HEK293 (cell line): ENCODE data around the gene LY86.
"Not testable (repeated sequence)": the region's sequence is repeated elsewhere in the genome, so short reads cannot be mapped to it uniquely, and the experiment has no call there.

Experiments used
- CTCF ChIA-PET: fragments of 350-600 bp; formaldehyde crosslinking; extraction: SDS; loops from one replicate; lab custom pipeline; 2021; ENCODE audit warnings: antibody characterized with exemption; lab: Yijun Ruan, JAX
- POLR2A ChIA-PET: fragments of 300-600 bp; formaldehyde crosslinking; extraction: SDS; loops from one replicate; lab custom pipeline; 2020; ENCODE audit warnings: antibody characterized with exemption, inconsistent platforms; lab: Yijun Ruan, JAX
- H3K27ac ChIP-seq: fragments of 200-500 bp; sonication (Bioruptor generic); 2 replicates; pipeline ENCODE4 v1.5.1; 2014; ENCODE audit warnings: low read depth, low read length, control low read depth, inconsistent platforms; ENCODE audit errors: extremely low read depth
- H3K36me3 ChIP-seq, 2 experiments: fragments of 200-500 bp in 1 of 2; sonication (Bioruptor generic) in 1 of 2; 1 replicate in 1 of 2; 2 replicates in 1 of 2; pipeline ENCODE4 v1.5.1; 2014 to 2017; ENCODE audit warnings: inconsistent platforms in 2 of 2, low read length in 2 of 2; ENCODE audit not compliant: control insufficient read depth in 2 of 2, insufficient read depth in 1 of 2
- H3K4me1 ChIP-seq: fragments of 200-500 bp; sonication (Bioruptor generic); 2 replicates; pipeline ENCODE4 v1.5.1; 2014; ENCODE audit warnings: mild to moderate bottlenecking, low read length, inconsistent platforms; ENCODE audit not compliant: control insufficient read depth, insufficient read depth
- H3K4me3 ChIP-seq: 2 replicates; pipeline ENCODE4 v1.5.1; 2011; ENCODE audit warnings: low read depth, mild to moderate bottlenecking, control low read depth, low read length, moderate library complexity
- H3K9me3 ChIP-seq: fragments of 200-500 bp; sonication (Bioruptor generic); 2 replicates; pipeline ENCODE4 v1.5.1; 2014; ENCODE audit warnings: low read depth, low read length, inconsistent platforms; ENCODE audit not compliant: control insufficient read depth, insufficient read depth
- GLIS1 ChIP-seq: fragments of 450-650 bp; formaldehyde crosslinking; IDR thresholded peaks from 2 replicates; pipeline ENCODE4 v1.5.1; 2016; ENCODE audit warnings: missing biosample characterization, missing genetic modification characterization
- HIC1 ChIP-seq: fragments of 450-650 bp; formaldehyde crosslinking; IDR thresholded peaks from 2 replicates; pipeline ENCODE4 v1.5.1; 2016; ENCODE audit warnings: missing biosample characterization, missing genetic modification characterization
- KLF10 ChIP-seq: fragments of 450-650 bp; IDR thresholded peaks from 2 replicates; pipeline ENCODE4 v1.5.1; 2018; ENCODE audit warnings: missing biosample characterization, mild to moderate bottlenecking, missing genetic modification characterization
- ZBTB17 ChIP-seq: fragments of 450-650 bp; formaldehyde crosslinking; IDR thresholded peaks from 2 replicates; pipeline ENCODE4 v1.5.1; 2016; ENCODE audit warnings: missing biosample characterization, missing genetic modification characterization
- ZBTB20 ChIP-seq: fragments of 450-650 bp; formaldehyde crosslinking; IDR thresholded peaks from 2 replicates; pipeline ENCODE4 v1.5.1; 2016; ENCODE audit warnings: missing biosample characterization, missing genetic modification characterization
- ZBTB44 ChIP-seq: fragments of 450-650 bp; IDR thresholded peaks from 2 replicates; pipeline ENCODE4 v1.5.1; 2018; ENCODE audit warnings: missing biosample characterization, mild to moderate bottlenecking, missing genetic modification characterization
- ZFP3 ChIP-seq: fragments of 450-650 bp; formaldehyde crosslinking; IDR thresholded peaks from 2 replicates; pipeline ENCODE4 v1.5.1; 2016; ENCODE audit warnings: low read depth, missing biosample characterization, missing genetic modification characterization
- ZNF121 ChIP-seq: fragments of 450-650 bp; formaldehyde crosslinking; IDR thresholded peaks from 2 replicates; pipeline ENCODE4 v1.5.1; 2016; ENCODE audit warnings: missing biosample characterization, missing genetic modification characterization
- ZNF132 ChIP-seq: fragments of 450-650 bp; formaldehyde crosslinking; IDR thresholded peaks from 2 replicates; pipeline ENCODE4 v1.5.1; 2017; ENCODE audit warnings: missing biosample characterization, missing genetic modification characterization, borderline replicate concordance
- ZNF248 ChIP-seq: fragments of 450-650 bp; formaldehyde crosslinking; IDR thresholded peaks from 2 replicates; pipeline ENCODE4 v1.5.1; 2017; ENCODE audit warnings: missing biosample characterization, missing genetic modification characterization
- ZNF341 ChIP-seq: fragments of 450-650 bp; formaldehyde crosslinking; IDR thresholded peaks from 2 replicates; pipeline ENCODE4; 2016; ENCODE audit warnings: low read depth, missing biosample characterization, missing genetic modification characterization
- ZNF366 ChIP-seq: fragments of 450-650 bp; formaldehyde crosslinking; conservative IDR thresholded peaks from 2 replicates; pipeline ENCODE4 v1.5.1; 2016; ENCODE audit warnings: missing biosample characterization, missing genetic modification characterization
- ZNF549 ChIP-seq: fragments of 450-650 bp; IDR thresholded peaks from 2 replicates; pipeline ENCODE4 v1.5.1; 2018; ENCODE audit warnings: missing biosample characterization, missing genetic modification characterization, mild to moderate bottlenecking, inconsistent platforms, moderate library complexity
- ZNF626 ChIP-seq: fragments of 450-650 bp; sonication (Bioruptor Pico); formaldehyde crosslinking; IDR thresholded peaks from 2 replicates; pipeline ENCODE4 v1.5.1; 2018; ENCODE audit warnings: missing biosample characterization, missing genetic modification characterization, inconsistent platforms
- ZNF654 ChIP-seq: fragments of 450-650 bp; formaldehyde crosslinking; IDR thresholded peaks from 2 replicates; pipeline ENCODE4 v1.5.1; 2016; ENCODE audit warnings: low read depth, missing biosample characterization, missing genetic modification characterization
- ZNF660 ChIP-seq: fragments of 450-650 bp; IDR thresholded peaks from 2 replicates; pipeline ENCODE4 v1.5.1; 2018; ENCODE audit warnings: missing biosample characterization, mild to moderate bottlenecking, missing genetic modification characterization
- ZXDB ChIP-seq: fragments of 450-650 bp; formaldehyde crosslinking; IDR thresholded peaks from 2 replicates; pipeline ENCODE4 v1.5.1; 2016; ENCODE audit warnings: missing biosample characterization, missing genetic modification characterization
- TF ChIP-seq, protein P1 (sequence below): fragments of 450-650 bp; formaldehyde crosslinking; IDR thresholded peaks from 2 replicates; pipeline ENCODE4 v1.5.1; 2016; ENCODE audit warnings: missing biosample characterization, missing genetic modification characterization
- TF ChIP-seq, protein P2 (sequence below): IDR thresholded peaks from 2 replicates; pipeline ENCODE4 v1.6.1; 2011; ENCODE audit warnings: mild to moderate bottlenecking, low read depth, low read length, borderline replicate concordance

LY86 gene

GRCh38 chr6:6665555-6666243 is 77.2 kb downstream of the LY86 start:
- Histone ChIP-seq H3K4me1 (no peaks in the 10 kb centered on the region), H3K27ac (no peak overlapping the region), H3K36me3 (no peaks in the 10 kb centered on the region), H3K4me3 (no peak overlapping the region), H3K9me3 (no peaks in the 10 kb centered on the region)
- ChIA-PET POLR2A (no interaction called here), CTCF (interaction anchor here (0.6 to 4.9 kb wide), 2 partner anchors 10 to 85 kb away, joined by 3 to 45 read pairs; no protein-coding TSS in a partner anchor)
- no peak for TF ChIP-seq ZNF132 (tag by site-specific recombination)
- TF ChIP-seq ZBTB44 (tag by site-specific recombination) = no peak

DNA sequence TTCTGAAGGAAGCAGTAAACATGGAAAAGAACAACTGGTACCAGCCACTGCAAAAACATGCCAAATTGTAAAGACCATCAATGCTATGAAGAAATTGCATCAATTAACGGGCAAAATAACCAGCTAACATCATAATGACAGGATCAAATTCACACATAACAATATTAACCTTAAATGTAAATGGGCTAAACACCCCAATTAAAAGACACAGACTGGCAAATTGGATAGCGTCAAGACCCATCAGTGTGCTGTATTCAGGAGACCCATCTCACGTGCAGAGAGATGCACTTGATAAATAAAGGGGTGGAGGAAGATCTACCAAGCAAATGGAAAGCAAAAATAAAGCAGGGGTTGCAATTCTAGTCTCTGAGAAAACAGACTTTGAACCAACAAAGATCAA is 81.6 kb downstream of the LY86 start:
- H3K4me3 ChIP-seq, H3K9me3 ChIP-seq, H3K27ac ChIP-seq, H3K36me3 ChIP-seq, H3K4me1 ChIP-seq, CTCF ChIA-PET, POLR2A ChIA-PET: not testable (repeated sequence)

- peaks cover 8% of the 10 kb centered on the region for H3K4me1 ChIP-seq
- TF ChIP-seq ZNF654 (peak; percentile 11; the same call in 1 of the 2 replicates), ZFP3 (tag by site-specific recombination) (no peak), ZXDB (no peak)
- TF ChIP-seq, all 188 proteins: peak for 1
- CTCF ChIA-PET = interaction anchor here (0.6 to 9.0 kb wide), 13 partner anchors 11 to 579 kb away, joined by 3 to 72 read pairs (median 4); no protein-coding TSS in a partner anchor
- Histone ChIP-seq H3K36me3 (no peaks in the 10 kb centered on the region), H3K4me3 (no peak overlapping the region), H3K27ac (no peak overlapping the region), H3K9me3 (no peaks in the 10 kb centered on the region)
- POLR2A ChIA-PET = interaction anchor here (0.6 to 1.3 kb wide), 2 partner anchors 15 to 524 kb away, joined by 3 read pairs; no protein-coding TSS in a partner anchor
These were observed 86.4 kb downstream of the LY86 start for GRCh38 chr6:6674872-6675271.

GRCh38 chr6:6676910-6677441 is 88.5 kb downstream of the LY86 start:
- Histone ChIP-seq H3K4me3 (no peak overlapping the region), H3K4me1 (peaks cover 8% of the 10 kb centered on the region), H3K9me3 (no peaks in the 10 kb centered on the region), H3K27ac (no peak overlapping the region), H3K36me3 (no peaks in the 10 kb centered on the region)
- POLR2A ChIA-PET = interaction anchor here (0.6 kb wide), 1 partner anchor 10 kb away, joined by 4 read pairs; no protein-coding TSS in a partner anchor
- CTCF ChIA-PET = interaction anchor here (0.6 to 9.0 kb wide), 43 partner anchors 9 to 1404 kb away, joined by 3 to 72 read pairs (median 4); no protein-coding TSS in a partner anchor
- no peak for TF ChIP-seq ZNF121 (tag by site-specific recombination)
- no peak for TF ChIP-seq GLIS1 (tag by site-specific recombination)
- peak; percentile 24; the same call in 1 of the 2 replicates for TF ChIP-seq ZNF660 (tag by site-specific recombination)
- TF ChIP-seq ZNF654 = peak; percentile 96
- TF ChIP-seq ZBTB17 = 0 out of 2 replicates have a peak, but pooled peaks have one; percentile 27
- no peak for TF ChIP-seq ZBTB20 (tag by site-specific recombination)
- TF ChIP-seq, protein P1, sequence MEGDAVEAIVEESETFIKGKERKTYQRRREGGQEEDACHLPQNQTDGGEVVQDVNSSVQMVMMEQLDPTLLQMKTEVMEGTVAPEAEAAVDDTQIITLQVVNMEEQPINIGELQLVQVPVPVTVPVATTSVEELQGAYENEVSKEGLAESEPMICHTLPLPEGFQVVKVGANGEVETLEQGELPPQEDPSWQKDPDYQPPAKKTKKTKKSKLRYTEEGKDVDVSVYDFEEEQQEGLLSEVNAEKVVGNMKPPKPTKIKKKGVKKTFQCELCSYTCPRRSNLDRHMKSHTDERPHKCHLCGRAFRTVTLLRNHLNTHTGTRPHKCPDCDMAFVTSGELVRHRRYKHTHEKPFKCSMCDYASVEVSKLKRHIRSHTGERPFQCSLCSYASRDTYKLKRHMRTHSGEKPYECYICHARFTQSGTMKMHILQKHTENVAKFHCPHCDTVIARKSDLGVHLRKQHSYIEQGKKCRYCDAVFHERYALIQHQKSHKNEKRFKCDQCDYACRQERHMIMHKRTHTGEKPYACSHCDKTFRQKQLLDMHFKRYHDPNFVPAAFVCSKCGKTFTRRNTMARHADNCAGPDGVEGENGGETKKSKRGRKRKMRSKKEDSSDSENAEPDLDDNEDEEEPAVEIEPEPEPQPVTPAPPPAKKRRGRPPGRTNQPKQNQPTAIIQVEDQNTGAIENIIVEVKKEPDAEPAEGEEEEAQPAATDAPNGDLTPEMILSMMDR (tag by site-specific recombination) = peak; percentile 72
- no peak for TF ChIP-seq ZNF341 (tag by site-specific recombination)
- no peak for TF ChIP-seq ZNF248 (tag by site-specific recombination)
- TF ChIP-seq, protein P2, sequence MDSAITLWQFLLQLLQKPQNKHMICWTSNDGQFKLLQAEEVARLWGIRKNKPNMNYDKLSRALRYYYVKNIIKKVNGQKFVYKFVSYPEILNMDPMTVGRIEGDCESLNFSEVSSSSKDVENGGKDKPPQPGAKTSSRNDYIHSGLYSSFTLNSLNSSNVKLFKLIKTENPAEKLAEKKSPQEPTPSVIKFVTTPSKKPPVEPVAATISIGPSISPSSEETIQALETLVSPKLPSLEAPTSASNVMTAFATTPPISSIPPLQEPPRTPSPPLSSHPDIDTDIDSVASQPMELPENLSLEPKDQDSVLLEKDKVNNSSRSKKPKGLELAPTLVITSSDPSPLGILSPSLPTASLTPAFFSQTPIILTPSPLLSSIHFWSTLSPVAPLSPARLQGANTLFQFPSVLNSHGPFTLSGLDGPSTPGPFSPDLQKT = no peak
- TF ChIP-seq ZNF549 (tag by site-specific recombination) = no peak
- no peak for TF ChIP-seq ZNF626 (tag by site-specific recombination)
- TF ChIP-seq ZNF366 (tag by site-specific recombination) = no peak
- TF ChIP-seq KLF10 (tag by site-specific recombination) = no peak
- TF ChIP-seq HIC1 = no peak
